ENCODE data around the gene TBXAS1.
"Not testable (repeated sequence)": the region's sequence is repeated elsewhere in the genome, so short reads cannot be mapped to it uniquely, and the experiment has no call there.

The TBXAS1 gene

DNA sequence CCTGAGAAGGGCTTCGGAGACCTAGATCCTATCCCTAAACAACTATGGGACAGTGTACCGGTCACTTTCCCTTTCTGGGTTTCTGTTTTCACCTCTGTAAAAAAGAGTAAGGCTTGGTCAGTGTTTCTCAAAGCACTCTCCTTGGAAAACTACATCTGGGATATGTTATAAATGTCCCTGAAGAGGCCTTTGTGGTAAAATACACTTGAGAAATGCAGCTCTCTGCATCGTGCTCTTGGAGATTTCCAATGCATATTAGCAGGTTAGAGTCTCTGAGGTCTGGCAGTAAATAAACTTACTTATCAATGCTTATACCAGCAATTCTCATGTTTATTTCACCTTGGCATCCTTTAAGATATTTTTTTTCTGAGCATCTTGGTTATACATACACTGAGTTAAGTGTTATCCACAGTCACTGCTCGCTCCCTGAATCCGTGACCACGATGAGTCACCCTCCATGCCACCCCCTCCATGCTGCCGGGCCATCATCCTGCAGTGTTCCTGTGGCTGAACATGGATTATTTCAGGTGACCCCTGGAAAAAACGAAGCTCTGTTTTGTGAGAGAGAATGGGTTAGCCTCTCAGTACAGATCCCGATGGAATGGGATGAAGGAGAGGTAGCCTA lies 3.3 kb upstream of the TBXAS1 start:
- no peak for DNase-seq (ENCODE audit: low spot score)

DNA sequence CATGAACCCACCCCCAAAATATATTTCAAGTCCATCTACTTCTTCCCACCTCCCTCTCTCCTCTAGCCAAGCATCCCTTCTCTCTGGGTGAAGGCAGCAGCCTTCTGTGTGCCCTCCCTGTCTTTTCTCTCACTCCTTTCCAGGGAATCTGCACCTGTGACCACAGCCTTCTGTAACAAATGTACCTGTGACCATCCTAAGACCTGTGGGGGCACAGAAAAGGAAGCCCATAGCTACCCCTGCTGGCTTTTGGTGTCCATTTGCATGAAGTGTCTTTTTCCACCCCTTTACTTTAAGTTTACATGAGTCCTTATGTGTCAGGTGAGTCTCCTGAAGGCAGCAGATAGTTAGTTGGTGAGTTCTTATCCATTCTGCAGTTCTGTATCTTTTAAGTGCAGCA lies 2.0 kb upstream of the TBXAS1 start:
- no peak for DNase-seq (ENCODE audit: low spot score)

- no peak for DNase-seq (ENCODE audit: low spot score)
Observed at GRCh38 chr7:139828446-139828845, 618 bp upstream of the TBXAS1 start.

- DNase-seq (ENCODE audit: low spot score), result no peak
Observed at GRCh38 chr7:139829775-139830117, 682 bp downstream of the TBXAS1 start.

DNA sequence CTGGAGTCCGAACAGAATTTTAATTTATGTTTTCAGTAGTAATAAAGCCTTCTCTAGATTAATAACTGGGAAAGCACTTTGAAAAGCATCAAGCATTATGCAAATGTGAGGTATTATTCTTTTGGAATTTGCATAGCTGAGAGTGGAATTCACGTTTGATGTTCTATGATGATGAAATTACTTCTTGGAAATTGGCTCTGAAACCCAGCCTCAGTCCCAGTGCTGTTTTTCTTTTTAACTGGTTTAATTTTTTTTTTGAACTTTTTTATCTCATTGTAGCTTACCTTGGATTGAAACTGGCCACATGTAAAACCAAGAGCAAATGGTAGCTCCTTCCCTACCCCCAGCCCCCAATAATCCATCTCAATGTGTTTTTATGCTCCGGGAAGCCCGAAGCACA lies 1.2 kb downstream of the TBXAS1 start:
- no peak for DNase-seq (ENCODE audit: low spot score)

GRCh38 chr7:139830782-139831501 lies 1.9 kb downstream of the TBXAS1 start:
- no peak for DNase-seq (ENCODE audit: low spot score)

DNA sequence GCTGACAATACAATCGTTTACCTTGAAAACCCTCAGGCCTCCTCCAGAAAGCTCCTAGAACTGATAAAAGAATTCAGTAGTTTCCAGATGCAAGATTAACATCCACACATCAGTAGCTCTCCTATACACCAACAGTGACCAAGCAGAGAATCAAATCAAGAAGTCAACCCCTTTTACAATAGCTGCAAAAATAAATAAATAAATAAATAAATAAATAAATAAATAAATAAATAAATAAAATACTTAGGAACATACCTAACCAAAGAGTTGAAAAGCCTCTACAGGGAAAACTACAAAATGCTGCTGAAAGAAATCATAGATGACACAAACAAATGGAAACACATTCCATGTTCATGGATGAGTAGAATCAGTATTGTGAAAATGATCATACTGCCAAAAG lies 6.8 kb downstream of the TBXAS1 start:
- DNase-seq (ENCODE audit: low spot score), result not testable (repeated sequence)

GRCh38 chr7:139837291-139837690 lies 8.2 kb downstream of the TBXAS1 start:
- not testable (repeated sequence) for DNase-seq (ENCODE audit: low spot score)

- no peak for DNase-seq (ENCODE audit: low spot score)
Observed at GRCh38 chr7:139838276-139838675, 9.2 kb downstream of the TBXAS1 start.

DNA sequence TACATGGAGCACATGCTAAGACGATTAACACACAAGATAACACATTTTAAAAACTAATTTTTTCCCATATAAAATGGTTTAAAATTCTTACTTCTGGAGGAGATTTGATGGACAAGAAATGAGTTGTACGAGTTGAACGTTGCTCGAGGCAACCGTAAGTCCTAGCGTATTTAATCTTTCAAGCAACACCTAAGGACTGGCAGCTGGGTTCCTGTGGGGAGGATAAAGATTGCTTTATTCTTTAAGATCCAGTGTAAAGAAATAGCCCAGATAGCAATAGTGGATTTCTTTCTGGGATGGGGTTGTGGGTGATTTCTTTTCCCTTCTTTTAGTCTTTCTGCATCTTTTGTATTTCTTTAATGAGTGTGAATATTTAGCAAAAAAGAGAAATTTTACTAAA lies 9.8 kb downstream of the TBXAS1 start:
- no peak for DNase-seq (ENCODE audit: low spot score)

DNA sequence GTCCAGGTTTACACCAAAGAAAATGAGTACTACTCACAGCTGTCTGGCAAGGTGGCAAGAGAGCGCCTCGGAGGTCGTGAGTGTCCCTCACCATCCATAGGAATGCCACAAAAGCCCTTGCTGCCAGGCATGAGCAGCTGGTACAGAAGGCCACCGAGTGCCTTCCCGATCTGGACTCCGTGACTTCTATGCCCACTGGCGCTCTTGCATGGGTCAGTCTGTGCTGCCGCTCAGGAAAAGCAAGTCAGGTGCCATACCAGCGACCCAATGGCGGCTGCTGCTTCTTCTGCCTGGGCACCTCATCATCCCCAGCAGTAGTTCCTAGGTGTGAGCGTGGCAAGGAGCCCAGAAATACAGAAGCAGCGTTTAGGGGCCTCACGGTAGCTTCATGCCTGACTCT lies 11.7 kb downstream of the TBXAS1 start:
- DNase-seq (ENCODE audit: low spot score), result no peak

DNA sequence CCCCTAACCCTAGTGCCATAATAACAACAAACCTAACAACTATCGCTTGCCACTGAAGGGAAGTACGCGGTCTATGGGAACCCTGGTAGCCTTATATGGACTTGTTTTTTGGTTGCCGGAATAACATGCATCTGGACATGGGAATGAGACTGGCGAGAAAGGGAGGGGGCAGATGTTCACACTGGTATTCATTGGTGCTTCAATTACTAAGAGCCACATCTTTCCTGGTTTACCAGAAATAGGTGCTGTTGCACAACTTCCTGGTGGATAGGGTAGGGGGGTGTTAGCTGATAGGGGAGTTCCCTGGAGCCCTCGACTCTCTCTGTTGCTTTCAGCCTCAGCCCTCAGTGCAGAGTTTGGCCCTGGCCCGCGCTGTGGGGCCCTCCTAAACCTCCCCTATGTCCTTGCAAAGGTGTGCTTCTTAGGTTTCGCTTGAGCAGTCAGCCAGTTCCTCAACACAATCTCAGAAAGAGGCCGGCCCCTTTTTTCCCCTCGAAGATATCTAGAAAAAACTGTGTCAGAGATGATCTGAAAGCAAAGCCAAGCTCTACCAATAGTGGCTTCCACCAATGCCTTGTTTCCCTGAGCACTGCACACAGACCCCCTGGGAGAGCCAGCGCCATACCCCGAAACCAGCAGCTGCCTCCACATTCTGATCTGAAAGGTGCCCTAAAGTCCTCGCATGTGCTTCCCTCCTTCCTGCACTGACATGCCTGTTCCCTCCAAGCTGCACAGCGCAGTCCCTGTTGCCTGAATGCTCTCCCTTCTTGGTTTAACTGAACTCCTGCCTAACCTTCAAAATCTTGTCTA lies 13.5 kb downstream of the TBXAS1 start:
- no peak for DNase-seq (ENCODE audit: low spot score)

DNA sequence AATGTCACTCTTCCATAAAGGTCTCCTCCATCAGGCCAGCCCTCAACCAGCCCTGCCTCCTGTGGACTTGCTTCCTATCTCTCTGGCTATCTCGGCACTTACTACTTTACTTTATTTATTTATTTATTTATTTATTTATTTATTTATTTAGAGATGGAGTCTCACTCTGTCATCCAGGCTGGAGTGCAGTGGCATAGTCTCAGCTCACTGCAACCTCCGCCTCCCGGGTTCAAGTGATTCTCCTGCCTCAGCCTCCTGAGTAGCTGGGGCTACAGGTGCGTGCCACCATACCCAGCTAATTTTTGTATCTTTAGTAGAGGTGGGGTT lies 14.1 kb downstream of the TBXAS1 start:
- DNase-seq (ENCODE audit: low spot score), result not testable (repeated sequence)

DNA sequence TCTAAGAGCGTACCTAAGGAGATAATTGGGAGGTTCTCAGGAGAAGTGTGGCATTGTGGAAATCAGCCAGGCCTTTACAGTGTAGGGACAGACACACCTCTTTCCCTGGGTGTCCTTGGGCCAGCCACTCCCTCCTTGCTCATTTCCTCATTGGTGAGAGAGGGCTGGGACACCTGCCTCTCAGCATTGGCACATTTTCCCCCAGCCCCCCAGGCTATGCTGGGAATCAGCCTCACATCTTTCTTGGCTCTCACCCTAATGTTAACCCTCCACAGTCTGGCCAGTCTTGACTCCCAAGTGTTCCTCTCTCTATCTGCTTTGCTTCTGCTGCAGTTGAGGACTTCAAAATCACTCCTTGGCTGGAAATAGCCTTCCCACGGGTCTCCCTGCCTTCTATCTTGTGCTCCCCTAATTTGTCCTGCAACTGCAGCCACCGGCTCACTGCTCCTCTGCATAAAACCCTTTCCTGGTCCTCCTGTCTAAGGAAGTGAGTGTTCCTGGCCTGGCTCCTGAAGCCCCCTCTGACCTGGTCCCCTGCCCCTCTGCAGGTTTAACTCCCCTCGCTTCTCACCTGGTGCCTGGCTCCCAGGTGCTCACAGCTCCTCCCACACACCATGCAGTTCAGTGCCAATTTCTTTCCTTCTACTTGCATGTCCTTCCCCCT lies 15.8 kb downstream of the TBXAS1 start:
- DNase-seq (ENCODE audit: low spot score), result no peak

GRCh38 chr7:139845443-139845805 lies 16.4 kb downstream of the TBXAS1 start:
- DNase-seq (ENCODE audit: low spot score), result no peak

DNA sequence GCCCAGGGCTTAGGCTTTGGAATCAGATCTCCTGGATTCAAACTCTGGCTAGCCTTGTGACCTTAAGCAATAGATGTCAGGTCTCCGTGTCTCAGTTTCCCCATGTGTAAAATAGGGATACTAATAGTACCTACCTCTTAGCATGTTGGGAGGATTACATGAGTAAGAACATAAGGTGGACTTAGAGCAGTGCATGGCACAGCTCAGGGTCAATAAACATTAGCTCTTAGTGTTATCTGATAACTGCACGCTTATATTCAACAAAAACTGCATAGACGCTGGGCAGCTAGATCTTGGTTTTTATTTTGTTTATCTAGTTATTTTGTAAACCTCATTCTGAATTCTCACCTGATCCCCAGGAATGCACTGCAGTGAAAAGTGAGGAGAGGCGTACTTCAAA lies 17.2 kb downstream of the TBXAS1 start:
- DNase-seq (ENCODE audit: low spot score), result no peak

GRCh38 chr7:139848274-139848673 lies 19.2 kb downstream of the TBXAS1 start:
- no peak for DNase-seq (ENCODE audit: low spot score)

DNA sequence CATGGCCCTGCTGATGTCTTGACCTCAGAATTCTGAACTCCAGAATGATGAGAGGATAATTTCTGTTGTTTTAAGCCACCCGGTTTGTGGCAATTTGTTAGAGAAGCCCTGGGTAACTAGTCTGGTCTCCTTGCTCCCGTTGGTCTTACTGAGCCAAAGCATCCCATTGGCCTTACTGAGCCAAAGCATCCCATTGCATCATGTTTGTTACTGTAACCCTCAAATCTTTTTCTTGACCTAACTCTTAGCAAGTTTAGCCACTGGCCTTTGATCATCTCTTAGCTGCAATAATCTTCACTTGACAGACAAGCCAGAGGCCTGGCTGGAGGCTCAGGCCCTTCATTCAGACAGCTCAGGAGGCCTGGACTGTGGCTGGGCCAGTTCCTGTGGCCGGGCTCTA lies 21.8 kb downstream of the TBXAS1 start:
- DNase-seq (ENCODE audit: low spot score), result no peak

GRCh38 chr7:139851770-139852481 lies 22.9 kb downstream of the TBXAS1 start:
- no peak for DNase-seq (ENCODE audit: low spot score)

- no peak for DNase-seq (ENCODE audit: low spot score)
Observed at GRCh38 chr7:139852482-139852845, 23.4 kb downstream of the TBXAS1 start.

DNA sequence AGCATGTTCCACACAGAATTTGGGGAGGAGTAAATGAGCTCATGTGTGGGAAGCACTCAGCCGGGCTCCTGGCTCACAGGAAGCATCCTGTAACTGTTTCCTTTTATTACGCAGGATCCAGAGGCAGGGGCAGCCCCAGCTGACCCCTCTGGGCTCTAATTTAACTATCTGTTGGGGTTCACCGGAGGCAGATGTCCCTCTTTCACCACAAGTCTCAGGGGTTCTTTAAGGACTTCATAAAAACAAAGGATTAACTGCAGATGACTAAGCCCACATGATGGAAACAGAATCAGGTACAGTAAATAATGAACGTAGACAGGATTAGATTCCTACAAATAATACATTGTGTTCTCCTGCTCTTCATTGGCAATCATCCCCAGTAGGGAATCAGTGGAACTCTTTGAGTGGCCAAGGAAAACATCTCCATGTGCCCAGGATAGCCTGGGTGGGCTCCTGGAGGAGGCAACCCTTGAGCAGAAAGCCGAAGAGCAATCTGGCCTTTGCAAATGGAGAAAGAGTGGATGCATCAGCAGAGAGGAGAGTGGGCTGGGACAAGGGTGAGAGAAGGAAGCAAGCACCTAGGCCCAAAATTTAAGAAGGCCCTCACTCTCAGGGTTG lies 24.6 kb downstream of the TBXAS1 start:
- DNase-seq (ENCODE audit: low spot score), result no peak

DNA sequence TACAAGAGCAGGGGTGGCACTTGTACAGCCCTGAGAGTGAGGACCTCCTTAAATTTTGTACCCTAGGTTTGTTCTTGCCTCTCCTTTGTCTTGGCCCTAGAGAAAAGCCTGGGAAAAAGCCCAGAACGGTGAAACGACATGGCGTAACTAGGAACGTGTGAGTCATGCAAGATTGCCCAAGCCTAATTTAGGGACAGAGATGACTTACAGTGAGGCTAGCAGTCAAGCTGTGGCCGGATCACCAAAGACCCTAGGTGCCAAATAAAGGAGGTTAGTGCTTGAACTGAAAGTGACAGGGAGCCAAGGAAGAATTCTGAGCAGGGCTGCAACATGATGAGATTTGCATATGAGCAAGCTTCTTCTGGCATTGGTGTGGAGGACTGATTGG lies 25.1 kb downstream of the TBXAS1 start:
- DNase-seq (ENCODE audit: low spot score), result no peak
